GM23338 (cell line): ENCODE data around the gene MED13L. TPM values are rescaled to one million over a fixed set of nuclear protein-coding genes. Genes with fewer than 3 reads are reported as not detected.

ENCODE experiments used
- ATAC-seq: fragments of 200-7000 bp; cut with Tn5 transposase; 3 replicates; pipeline ENCODE4 v1.9.1; 2020
- DNase-seq: peaks from one replicate; pipeline ENCODE4 v3.0.0-alpha.2; 2015; ENCODE audit warnings: low spot score
- H2AFZ ChIP-seq: fragments of 200-600 bp; sonication (generic); 2 replicates; pipeline ENCODE4 v1.8.0; 2016; ENCODE audit warnings: antibody characterized with exemption, mild to moderate bottlenecking, moderate library complexity
- H3F3A ChIP-seq: fragments of 200-600 bp; sonication (generic); replicated peaks from 2 replicates; pipeline ENCODE4 v1.8.0; 2017; ENCODE audit warnings: antibody characterized with exemption, mixed run types, low read depth
- H3K27ac ChIP-seq: fragments of 200-600 bp; sonication (generic); 2 replicates; pipeline ENCODE4 v1.6.1; 2016; ENCODE audit warnings: low read depth
- H3K27me3 ChIP-seq: fragments of 200-600 bp; sonication (generic); 2 replicates; pipeline ENCODE4 v1.8.0; 2016; ENCODE audit warnings: mild to moderate bottlenecking, mixed run types, moderate library complexity; ENCODE audit not compliant: insufficient read depth
- H3K36me3 ChIP-seq: fragments of 200-600 bp; sonication (generic); 2 replicates; pipeline ENCODE4 v1.8.0; 2016; ENCODE audit warnings: mild to moderate bottlenecking; ENCODE audit not compliant: insufficient read depth
- H3K4me1 ChIP-seq: fragments of 200-600 bp; sonication (generic); 2 replicates; pipeline ENCODE4 v1.8.0; 2016; ENCODE audit warnings: mild to moderate bottlenecking, moderate library complexity; ENCODE audit not compliant: insufficient read depth
- H3K4me2 ChIP-seq: fragments of 200-600 bp; sonication (generic); 2 replicates; pipeline ENCODE4 v1.7.1; 2017; ENCODE audit warnings: mixed run types
- H3K4me3 ChIP-seq: fragments of 200-600 bp; sonication (generic); 2 replicates; pipeline ENCODE4 v1.6.1; 2016; ENCODE audit warnings: mixed run types
- H3K79me2 ChIP-seq: fragments of 200-600 bp; sonication (generic); replicated peaks from 2 replicates; pipeline ENCODE4 v1.8.0; 2017; ENCODE audit warnings: mild to moderate bottlenecking; ENCODE audit not compliant: insufficient read depth
- H3K9me2 ChIP-seq: fragments of 200-600 bp; sonication (generic); 2 replicates; pipeline ENCODE4 v1.8.0; 2017; ENCODE audit not compliant: insufficient read depth
- H4K20me1 ChIP-seq: fragments of 200-600 bp; sonication (generic); replicated peaks from 2 replicates; pipeline ENCODE4 v1.8.0; 2017; ENCODE audit warnings: mild to moderate bottlenecking; ENCODE audit not compliant: insufficient read depth
- H3K27ac Mint-ChIP-seq: 2 replicates; pipeline ENCODE4 v1.8.0; 2020; ENCODE audit warnings: inconsistent platforms, mild to moderate bottlenecking, moderate library complexity, mixed read lengths
- H3K27me3 Mint-ChIP-seq: 3 replicates; pipeline ENCODE4 v1.8.0; 2022; ENCODE audit warnings: low read depth, mild to moderate bottlenecking, moderate library complexity, mixed read lengths, inconsistent platforms; ENCODE audit not compliant: insufficient read depth, poor library complexity
- H3K36me3 Mint-ChIP-seq: 3 replicates; pipeline ENCODE4 v1.8.0; 2021; ENCODE audit warnings: low read depth, mild to moderate bottlenecking, inconsistent platforms, moderate library complexity, mixed read lengths
- H3K4me1 Mint-ChIP-seq: 3 replicates; pipeline ENCODE4 v1.8.0; 2020; ENCODE audit warnings: mild to moderate bottlenecking, inconsistent platforms, mixed read lengths
- H3K4me3 Mint-ChIP-seq: 3 replicates; pipeline ENCODE4 v1.8.0; 2021; ENCODE audit warnings: moderate library complexity, mild to moderate bottlenecking, inconsistent platforms, mixed read lengths
- H3K9me3 Mint-ChIP-seq: 3 replicates; pipeline ENCODE4 v1.8.0; 2020; ENCODE audit warnings: moderate library complexity, mild to moderate bottlenecking, inconsistent platforms, mixed read lengths
- CREB1 ChIP-seq: fragments of 250-450 bp; sonication (Bioruptor Pico); IDR thresholded peaks from 2 replicates; pipeline ENCODE4 v1.5.0; 2020; ENCODE audit warnings: low read depth, mild to moderate bottlenecking, moderate library complexity
- CTCF ChIP-seq, 2 experiments: fragments of 200-600 bp in 1 of 2; sonication (generic) in 1 of 2; conservative IDR thresholded peaks; 2 replicates each; pipeline versions ENCODE4 v1.5.1 to v1.6.1; 2016 to 2017; ENCODE audit warnings: antibody characterized with exemption in 2 of 2, low read depth in 2 of 2, mild to moderate bottlenecking in 2 of 2, moderate library complexity in 1 of 2
- ETS1 ChIP-seq: IDR thresholded peaks from 2 replicates; pipeline ENCODE4 v1.6.1; 2016; ENCODE audit warnings: antibody characterized with exemption
- EZH2 ChIP-seq: fragments of 200-600 bp; sonication (generic); IDR thresholded peaks from one replicate; pipeline ENCODE4 v1.8.0; 2017; ENCODE audit warnings: antibody characterized with exemption, mild to moderate bottlenecking, low read depth; ENCODE audit not compliant: unreplicated experiment
- EZH2phosphoT487 ChIP-seq: fragments of 200-600 bp; sonication (generic); IDR thresholded peaks from one replicate; pipeline ENCODE4 v1.8.1; 2018; ENCODE audit warnings: antibody characterized with exemption; ENCODE audit not compliant: unreplicated experiment
- JUNB ChIP-seq: IDR thresholded peaks from one replicate; pipeline ENCODE4 v1.6.1; 2016; ENCODE audit warnings: antibody characterized with exemption; ENCODE audit not compliant: unreplicated experiment
- NANOG ChIP-seq: IDR thresholded peaks from 2 replicates; pipeline ENCODE4 v1.6.1; 2016; ENCODE audit warnings: antibody characterized with exemption, borderline replicate concordance
- POLR2AphosphoS5 ChIP-seq: IDR thresholded peaks from 2 replicates; pipeline ENCODE4 v1.6.1; 2016; ENCODE audit warnings: antibody characterized with exemption, low read depth
- REST ChIP-seq: IDR thresholded peaks from one replicate; pipeline ENCODE4 v1.6.1; 2018; ENCODE audit warnings: antibody characterized with exemption; ENCODE audit not compliant: unreplicated experiment
- STAT1 ChIP-seq: IDR thresholded peaks from one replicate; pipeline ENCODE4 v1.6.1; 2016; ENCODE audit warnings: antibody characterized with exemption; ENCODE audit not compliant: unreplicated experiment
- ZNF114 ChIP-seq: fragments of 250-450 bp; sonication (Bioruptor Pico); IDR thresholded peaks from 2 replicates; pipeline ENCODE4 v1.5.0; 2020; ENCODE audit warnings: mild to moderate bottlenecking, moderate library complexity
- ZNF331 ChIP-seq: fragments of 250-450 bp; sonication (Bioruptor Pico); IDR thresholded peaks from 2 replicates; pipeline ENCODE4 v1.5.0; 2020; ENCODE audit warnings: low read depth, mild to moderate bottlenecking, moderate library complexity
- ZNF462 ChIP-seq: fragments of 250-450 bp; sonication (Bioruptor Pico); IDR thresholded peaks from 2 replicates; pipeline ENCODE4 v1.5.0; 2020; ENCODE audit warnings: mild to moderate bottlenecking, moderate library complexity
- polyA plus RNA-seq: library from polyadenylated mRNA; unstranded; fragments of >200 nt; fragmentation: Nextera tagmentation; extraction: Ambion mirVana; gene quantifications from 2 replicates; pipeline ENCODE4 v1.2.1, GENCODE V29; 2016
- total RNA-seq: library from RNA; depleted of rRNA; stranded (reverse); fragments of >200 nt; shearing (Covaris generic); gene quantifications from 2 replicates; pipeline ENCODE4 v1.2.3, GENCODE V29; 2014

The MED13L gene
- total and polyA plus RNA-seq, 2 experiments from 2014 or later: 20.9 to 73.6 TPM

GRCh38 chr12:116002890-116003536 is 274.5 kb downstream of the MED13L start:
- no peak overlapping the region for H3K4me3 ChIP-seq
- Mint-ChIP-seq H3K4me1 (peaks cover 12% of the 10 kb centered on the region), H3K27me3 (no peaks in the 10 kb centered on the region), H3K27ac (no peak overlapping the region), H3K36me3 (peaks cover 8% of the 10 kb centered on the region; the same call in 2 of the 3 replicates), H3K9me3 (no peaks in the 10 kb centered on the region), H3K4me3 (no peak overlapping the region)
- no peaks in the 10 kb centered on the region for H4K20me1 ChIP-seq
- TF ChIP-seq ZNF114 (CRISPR knock-in tag): no peak
- no peak for TF ChIP-seq NANOG
- TF ChIP-seq CTCF (conservative IDR thresholded peaks at IDR 0.05; ENCODE audit: low read depth in 2 of 2): no peak
- TF ChIP-seq REST: no peak
- no peak for TF ChIP-seq POLR2AphosphoS5
- TF ChIP-seq CREB1 (CRISPR knock-in tag): no peak
- no peak for TF ChIP-seq EZH2phosphoT487
- no peak for TF ChIP-seq STAT1
- no peak for TF ChIP-seq ZNF331 (CRISPR knock-in tag)
- no peak for TF ChIP-seq ZNF462 (CRISPR knock-in tag)
- no peak for TF ChIP-seq ETS1
- TF ChIP-seq JUNB: no peak
- TF ChIP-seq EZH2: no peak
- no peaks in the 10 kb centered on the region for H3K79me2 ChIP-seq
- no peaks in the 10 kb centered on the region for H3F3A ChIP-seq
- peaks cover 4% of the 10 kb centered on the region; the same call in 1 of the 2 replicates for H3K36me3 ChIP-seq
- no peaks in the 10 kb centered on the region for H3K9me2 ChIP-seq
- H3K4me1 ChIP-seq: no peaks in the 10 kb centered on the region
- DNase-seq: no peak
- H2AFZ ChIP-seq: no peak overlapping the region
- no peak overlapping the region for H3K4me2 ChIP-seq
- no peak overlapping the region for H3K27ac ChIP-seq
- no peaks in the 10 kb centered on the region for H3K27me3 ChIP-seq
- no peak for ATAC-seq
